Breast epithelium (tissue), 4 donors: ENCODE results near the gene ACTRT2. TPM values are rescaled to one million over a fixed set of nuclear protein-coding genes. Genes with fewer than 3 reads are reported as not detected.

Source experiments
- DNase-seq, 2 donors: peaks; one replicate each; pipeline ENCODE4 v3.0.0-alpha.2; 2019; ENCODE audit warnings: low spot score in 2 of 2
- H3K27ac ChIP-seq, 2 donors: fragments of 200-600 bp; sonication (generic) in 1 of 2; one replicate each; pipeline ENCODE4 v1.5.1; 2016 to 2019; ENCODE audit warnings: mild to moderate bottlenecking in 1 of 2
- H3K27me3 ChIP-seq, 2 donors: fragments of 200-600 bp; sonication (generic) in 1 of 2; one replicate each; pipeline versions ENCODE4 v1.5.1 to v1.6.0; 2017 to 2019; ENCODE audit warnings: control low read depth in 1 of 2, mild to moderate bottlenecking in 1 of 2
- H3K36me3 ChIP-seq: fragments of 200-600 bp; one replicate; pipeline ENCODE4 v1.5.1; 2019
- H3K4me1 ChIP-seq, 2 donors: fragments of 200-600 bp; sonication (generic); one replicate each; pipeline ENCODE4 v1.5.1; 2016 to 2019; ENCODE audit warnings: control low read depth in 1 of 2
- H3K4me3 ChIP-seq, 3 donors: fragments of 200-600 bp; sonication (generic); 1 replicate in 2 of 3; 2 replicates in 1 of 3; pipeline ENCODE4 v1.5.1; 2016 to 2019; ENCODE audit warnings: mild to moderate bottlenecking in 3 of 3, moderate library complexity in 2 of 3
- H3K9me3 ChIP-seq, 2 donors: fragments of 200-600 bp; sonication (generic) in 1 of 2; one replicate each; pipeline ENCODE4 v1.5.1; 2016 to 2019; ENCODE audit warnings: control low read depth in 1 of 2
- CTCF ChIP-seq, 3 donors: fragments of 450-650 bp; IDR thresholded peaks; one replicate each; pipeline ENCODE4 v1.5.1; 2016 to 2017; ENCODE audit warnings: antibody characterized with exemption in 3 of 3, mild to moderate bottlenecking in 3 of 3, moderate library complexity in 3 of 3
- POLR2A ChIP-seq: fragments of 450-650 bp; IDR thresholded peaks from one replicate; pipeline ENCODE4 v1.6.1; 2016; ENCODE audit warnings: antibody characterized with exemption, mild to moderate bottlenecking, moderate library complexity
- POLR2AphosphoS5 ChIP-seq, 3 donors: sonication (generic); formaldehyde crosslinking; IDR thresholded peaks; one replicate each; pipeline ENCODE4 v1.6.1; 2017; ENCODE audit warnings: antibody characterized with exemption in 3 of 3
- intact Hi-C: fragments of 100-400 bp; cut with DNase I; formaldehyde crosslinking; loops from one replicate; pipeline ENCODE4 v1.15.1; 2023; ENCODE audit warnings: low total_unique reads
- total RNA-seq, 3 donors: library from RNA; depleted of rRNA; stranded (reverse); fragments of >200 nt; gene quantifications; one replicate each; pipeline ENCODE4 v1.1.0, GENCODE V29; 2016

The ACTRT2 gene
- total RNA-seq, 3 donors from 2014 or later: not detected

- peaks cover 0 to 41% of the 10 kb centered on the region in 2 donors for H3K27me3 ChIP-seq
- TF ChIP-seq POLR2AphosphoS5 (IDR thresholded peaks at IDR 0.05): no peak
- no peak for TF ChIP-seq POLR2A
- no peak for TF ChIP-seq CTCF (IDR thresholded peaks at IDR 0.05)
- H3K9me3 ChIP-seq: peaks cover 9 to 22% of the 10 kb centered on the region in 2 donors
- intact Hi-C loops: no loop called here
- no peak overlapping the region for H3K27ac ChIP-seq
- peak in 1 of 2 donors; percentile 35 for DNase-seq
- H3K36me3 ChIP-seq: no peaks in the 10 kb centered on the region
- H3K4me3 ChIP-seq: no peak overlapping the region
- no peaks in the 10 kb centered on the region for H3K4me1 ChIP-seq
Observed at GRCh38 chr1:2990376-2991115, 30.7 kb upstream of the ACTRT2 start.

GRCh38 chr1:2991753-2992495 is 29.3 kb upstream of the ACTRT2 start:
- Histone ChIP-seq H3K27me3 (peaks cover 0 to 41% of the 10 kb centered on the region in 2 donors), H3K36me3 (no peaks in the 10 kb centered on the region), H3K4me1 (no peaks in the 10 kb centered on the region), H3K9me3 (peaks cover 9 to 26% of the 10 kb centered on the region in 2 donors), H3K4me3 (no peak overlapping the region), H3K27ac (no peak overlapping the region)
- peak in 1 of 2 donors; percentile 19 for DNase-seq
- TF ChIP-seq CTCF (IDR thresholded peaks at IDR 0.05) (no peak), POLR2A (no peak), POLR2AphosphoS5 (IDR thresholded peaks at IDR 0.05) (no peak)
- intact Hi-C loops: no loop called here

- DNase-seq: peak in 1 of 2 donors; percentile 47
- no peak overlapping the region for H3K4me3 ChIP-seq
- no peak for TF ChIP-seq POLR2AphosphoS5 (IDR thresholded peaks at IDR 0.05)
- TF ChIP-seq CTCF (IDR thresholded peaks at IDR 0.05): no peak
- no peak for TF ChIP-seq POLR2A
- no peaks in the 10 kb centered on the region for H3K36me3 ChIP-seq
- peaks cover 0 to 46% of the 10 kb centered on the region in 2 donors for H3K27me3 ChIP-seq
- no peaks in the 10 kb centered on the region for H3K4me1 ChIP-seq
- intact Hi-C loops: no loop called here
- no peak overlapping the region for H3K27ac ChIP-seq
- H3K9me3 ChIP-seq: peaks cover 6 to 21% of the 10 kb centered on the region in 2 donors
Observed at GRCh38 chr1:2998503-2999100, 22.7 kb upstream of the ACTRT2 start.

- intact Hi-C loops: no loop called here
- no peaks in the 10 kb centered on the region for H3K4me1 ChIP-seq
- no peak overlapping the region for H3K4me3 ChIP-seq
- peaks cover 6 to 15% of the 10 kb centered on the region in 2 donors for H3K9me3 ChIP-seq
- peaks cover 0 to 51% of the 10 kb centered on the region in 2 donors for H3K27me3 ChIP-seq
- TF ChIP-seq POLR2AphosphoS5 (IDR thresholded peaks at IDR 0.05) (no peak), CTCF (IDR thresholded peaks at IDR 0.05) (no peak), POLR2A (no peak)
- no peaks in the 10 kb centered on the region for H3K36me3 ChIP-seq
- H3K27ac ChIP-seq: no peak overlapping the region
- DNase-seq: no peak
Observed at GRCh38 chr1:2999138-2999537, 22.1 kb upstream of the ACTRT2 start.
